Chondrocyte (in vitro differentiated cells): Measurements from ENCODE around the gene TNNI2. TPM values are rescaled to one million over a fixed set of nuclear protein-coding genes. Genes with fewer than 3 reads are reported as not detected.
"Not testable (repeated sequence)": the region's sequence is repeated elsewhere in the genome, so short reads cannot be mapped to it uniquely, and the experiment has no call there.

Source experiments
- DNase-seq: peaks from one replicate; pipeline ENCODE4 v3.0.0; 2021; ENCODE audit warnings: mixed read lengths, low spot score
- H3K27ac Mint-ChIP-seq: one replicate; pipeline ENCODE4 v1.8.0; 2021; ENCODE audit warnings: mild to moderate bottlenecking, moderate library complexity, mixed read lengths; ENCODE audit not compliant: unreplicated experiment
- H3K27me3 Mint-ChIP-seq: 2 replicates; pipeline ENCODE4 v1.8.0; 2021; ENCODE audit warnings: low read depth, mixed read lengths
- H3K36me3 Mint-ChIP-seq: 2 replicates; pipeline ENCODE4 v1.8.0; 2021; ENCODE audit warnings: low read depth, mixed read lengths
- H3K4me1 Mint-ChIP-seq: 2 replicates; pipeline ENCODE4 v1.8.0; 2021; ENCODE audit warnings: low read depth, mild to moderate bottlenecking, mixed read lengths
- H3K4me3 Mint-ChIP-seq: one replicate; pipeline ENCODE4 v1.8.0; 2021; ENCODE audit warnings: mild to moderate bottlenecking, moderate library complexity, mixed read lengths; ENCODE audit not compliant: unreplicated experiment
- H3K9me3 Mint-ChIP-seq: 2 replicates; pipeline ENCODE4 v1.8.0; 2021; ENCODE audit warnings: low read depth, mixed read lengths
- total RNA-seq: library from RNA; stranded (reverse); gene quantifications from 3 replicates; pipeline ENCODE4 v1.2.1, GENCODE V29; 2021
- TF ChIP-seq, protein P1 (sequence below): fragments of 200-600 bp; sonication (generic); IDR thresholded peaks from 2 replicates; pipeline ENCODE4 v1.5.0; 2021; ENCODE audit warnings: antibody characterized with exemption, mild to moderate bottlenecking, moderate library complexity

TNNI2 gene
- total RNA-seq, 1 donor from 2014 or later, result 1.3 TPM

DNA sequence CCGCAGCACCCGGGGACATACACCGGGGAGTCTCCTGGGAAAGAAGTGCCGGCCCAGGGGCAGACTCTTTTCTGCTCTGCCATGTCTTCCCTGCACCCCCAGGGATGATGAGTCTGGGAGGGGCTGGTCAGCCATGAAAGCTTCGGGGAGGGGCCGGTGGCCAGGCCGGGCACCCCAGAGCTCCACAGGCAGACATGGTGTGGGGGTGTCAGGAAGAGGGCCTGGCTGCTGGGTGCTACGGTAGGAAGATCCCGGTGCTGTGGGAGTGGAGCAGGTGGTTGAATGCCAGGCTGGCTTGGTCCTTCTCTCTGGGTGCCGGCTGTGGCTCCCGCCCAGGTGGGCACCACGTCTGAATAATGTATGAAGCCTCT lies 31.5 kb downstream of the TNNI2 start:
- Mint-ChIP-seq H3K4me3 (no peak overlapping the region), H3K27ac (no peak overlapping the region), H3K9me3 (no peaks in the 10 kb centered on the region), H3K36me3 (no peaks in the 10 kb centered on the region), H3K4me1 (peaks cover 42% of the 10 kb centered on the region), H3K27me3 (no peaks in the 10 kb centered on the region)
- no peak for DNase-seq
- TF ChIP-seq, protein P1, sequence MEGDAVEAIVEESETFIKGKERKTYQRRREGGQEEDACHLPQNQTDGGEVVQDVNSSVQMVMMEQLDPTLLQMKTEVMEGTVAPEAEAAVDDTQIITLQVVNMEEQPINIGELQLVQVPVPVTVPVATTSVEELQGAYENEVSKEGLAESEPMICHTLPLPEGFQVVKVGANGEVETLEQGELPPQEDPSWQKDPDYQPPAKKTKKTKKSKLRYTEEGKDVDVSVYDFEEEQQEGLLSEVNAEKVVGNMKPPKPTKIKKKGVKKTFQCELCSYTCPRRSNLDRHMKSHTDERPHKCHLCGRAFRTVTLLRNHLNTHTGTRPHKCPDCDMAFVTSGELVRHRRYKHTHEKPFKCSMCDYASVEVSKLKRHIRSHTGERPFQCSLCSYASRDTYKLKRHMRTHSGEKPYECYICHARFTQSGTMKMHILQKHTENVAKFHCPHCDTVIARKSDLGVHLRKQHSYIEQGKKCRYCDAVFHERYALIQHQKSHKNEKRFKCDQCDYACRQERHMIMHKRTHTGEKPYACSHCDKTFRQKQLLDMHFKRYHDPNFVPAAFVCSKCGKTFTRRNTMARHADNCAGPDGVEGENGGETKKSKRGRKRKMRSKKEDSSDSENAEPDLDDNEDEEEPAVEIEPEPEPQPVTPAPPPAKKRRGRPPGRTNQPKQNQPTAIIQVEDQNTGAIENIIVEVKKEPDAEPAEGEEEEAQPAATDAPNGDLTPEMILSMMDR, result no peak

DNA sequence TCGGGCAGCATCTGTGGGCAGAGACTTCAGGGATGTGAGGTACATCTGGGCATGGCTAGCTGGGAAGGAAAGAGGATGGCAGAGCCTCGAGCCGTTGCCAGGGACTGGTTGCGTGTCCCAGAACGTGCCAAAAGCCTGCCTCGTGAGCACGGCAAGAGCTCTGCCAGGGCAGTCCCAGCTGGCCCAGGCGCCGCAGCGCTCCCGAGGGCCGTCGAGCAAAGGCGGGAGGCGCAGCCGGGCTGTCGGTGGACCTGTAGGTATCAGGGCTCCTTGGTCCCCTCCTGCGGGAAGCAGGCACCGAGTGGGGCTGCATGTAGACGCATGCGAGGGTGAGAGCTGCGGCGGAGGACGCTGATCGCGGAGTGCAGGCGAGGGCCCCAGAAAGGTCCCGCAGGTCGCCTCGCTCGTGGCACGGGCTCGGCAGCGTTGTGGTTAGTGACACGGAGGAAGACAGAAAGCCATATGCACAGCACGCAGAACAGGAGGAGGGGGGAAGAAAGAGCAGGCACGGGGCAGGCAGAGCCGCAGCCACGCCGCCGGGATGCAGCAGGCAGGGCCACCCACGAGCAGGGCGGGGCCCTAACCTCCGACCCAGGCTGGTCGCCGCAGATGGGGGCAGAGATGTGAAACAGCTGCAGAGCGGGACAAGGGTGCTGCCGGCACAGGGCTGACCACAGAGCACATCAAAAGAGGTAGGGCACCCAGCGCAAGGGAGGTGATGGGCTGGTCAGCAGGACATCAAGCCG lies 32.1 kb downstream of the TNNI2 start:
- DNase-seq, result no peak
- Mint-ChIP-seq H3K27ac (no peak overlapping the region), H3K4me3 (no peak overlapping the region), H3K36me3 (no peaks in the 10 kb centered on the region), H3K9me3 (no peaks in the 10 kb centered on the region), H3K4me1 (peaks cover 41% of the 10 kb centered on the region), H3K27me3 (no peaks in the 10 kb centered on the region)
- TF ChIP-seq, protein P1, result no peak

DNA sequence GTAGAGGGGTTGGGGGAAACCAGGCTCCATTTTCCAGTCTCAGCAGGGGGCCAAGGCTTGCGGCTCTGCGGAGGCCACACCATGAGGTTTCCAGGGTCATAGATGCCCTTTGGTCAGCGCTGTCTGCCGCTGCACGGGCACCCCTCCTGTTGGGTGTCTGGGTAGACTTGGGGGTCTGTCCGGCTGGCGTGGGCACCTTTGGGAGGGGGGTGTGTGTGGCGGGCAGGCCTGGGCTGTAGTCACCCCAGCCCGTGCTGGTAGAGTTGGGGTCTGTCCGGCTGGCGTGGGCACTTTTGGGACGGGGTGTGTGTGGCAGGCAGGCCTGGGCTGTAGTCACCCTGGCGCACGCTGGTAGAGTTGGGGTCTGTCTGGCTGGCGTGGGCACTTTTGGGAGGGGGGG lies 32.8 kb downstream of the TNNI2 start:
- DNase-seq, result no peak
- Mint-ChIP-seq H3K27ac (no peak overlapping the region), H3K4me3 (no peak overlapping the region), H3K27me3 (no peaks in the 10 kb centered on the region), H3K9me3 (no peaks in the 10 kb centered on the region), H3K4me1 (peaks cover 48% of the 10 kb centered on the region), H3K36me3 (no peaks in the 10 kb centered on the region)
- TF ChIP-seq, protein P1, result no peak

DNA sequence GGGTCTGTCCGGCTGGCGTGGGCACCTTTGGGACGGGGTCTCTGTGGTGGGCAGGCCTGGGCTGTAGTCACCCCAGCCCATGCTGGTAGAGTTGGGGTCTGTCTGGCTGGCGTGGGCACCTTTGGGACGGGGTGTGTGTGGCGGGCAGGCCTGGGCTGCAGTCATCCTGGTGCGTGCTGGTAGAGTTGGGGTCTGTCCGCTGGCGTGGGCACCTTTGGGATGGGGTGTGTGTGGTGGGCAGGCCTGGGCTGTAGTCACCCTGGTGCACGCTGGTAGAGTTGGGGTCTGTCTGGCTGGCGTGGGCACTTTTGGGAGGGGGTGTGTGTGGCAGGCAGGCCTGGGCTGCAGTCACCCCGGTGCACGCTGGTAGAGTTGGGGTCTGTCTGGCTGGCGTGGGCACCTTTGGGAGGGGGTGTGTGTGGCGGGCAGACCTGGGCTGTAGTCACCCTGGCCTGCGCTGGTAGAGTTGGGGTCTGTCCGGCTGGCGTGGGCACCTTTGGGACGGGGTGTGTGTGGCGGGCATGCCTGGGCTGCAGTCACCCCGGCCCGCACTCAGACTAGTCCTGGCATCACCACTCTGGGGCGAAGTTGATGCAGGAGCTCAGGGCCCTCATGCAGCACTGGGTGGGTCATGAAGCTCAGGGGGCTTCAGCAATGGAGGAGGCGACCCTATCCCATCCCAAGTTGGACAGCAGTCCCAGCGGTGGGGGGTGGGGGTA lies 33.6 kb downstream of the TNNI2 start:
- no peak overlapping the region for H3K27ac Mint-ChIP-seq
- H3K4me1 Mint-ChIP-seq, result peaks cover 55% of the 10 kb centered on the region
- no peaks in the 10 kb centered on the region for H3K36me3 Mint-ChIP-seq
- H3K27me3 Mint-ChIP-seq, result no peaks in the 10 kb centered on the region
- TF ChIP-seq, protein P1, result no peak
- no peak overlapping the region for H3K4me3 Mint-ChIP-seq
- no peak for DNase-seq
- no peaks in the 10 kb centered on the region for H3K9me3 Mint-ChIP-seq

DNA sequence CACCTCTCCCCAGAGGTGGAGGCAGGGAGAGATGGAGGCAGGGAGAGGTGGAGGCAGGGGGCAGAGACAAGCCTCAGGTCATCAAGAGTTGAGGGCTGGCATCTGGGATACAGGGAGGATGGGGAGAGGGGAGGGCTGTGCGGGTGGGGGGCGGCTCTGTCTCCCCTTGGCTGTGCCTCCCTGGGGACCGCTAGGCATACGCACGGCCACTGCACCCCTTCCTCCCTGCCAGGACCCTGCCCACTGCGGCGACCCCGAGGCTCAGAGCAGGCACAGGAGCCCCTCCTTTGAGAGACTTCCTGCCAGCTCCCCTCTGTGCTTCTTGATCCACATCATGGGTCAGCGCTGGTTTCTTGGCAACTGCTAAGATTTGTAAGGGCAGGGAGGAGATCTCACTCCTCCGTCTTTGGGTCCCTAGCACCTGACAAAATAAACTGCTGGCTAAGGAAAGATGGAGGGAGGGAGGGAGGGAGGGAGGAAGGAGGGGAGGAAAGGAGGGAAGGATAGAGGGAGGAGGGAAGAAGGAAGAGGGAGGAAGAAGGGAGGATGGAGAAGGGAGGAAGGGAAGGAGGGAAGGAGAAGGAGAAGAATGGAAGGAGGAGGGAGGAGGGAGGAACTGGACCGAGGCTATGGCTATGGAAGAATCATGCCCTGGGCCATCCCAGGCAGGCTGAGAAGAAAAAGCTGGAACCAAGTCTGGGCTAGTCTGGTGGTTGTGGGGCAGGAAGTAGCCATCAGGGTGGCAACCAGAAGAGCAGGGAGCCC lies 34.4 kb downstream of the TNNI2 start:
- H3K27ac Mint-ChIP-seq, result no peak overlapping the region
- TF ChIP-seq, protein P1, result no peak
- no peak overlapping the region for H3K4me3 Mint-ChIP-seq
- H3K4me1 Mint-ChIP-seq, result peaks cover 55% of the 10 kb centered on the region
- no peaks in the 10 kb centered on the region for H3K9me3 Mint-ChIP-seq
- H3K27me3 Mint-ChIP-seq, result no peaks in the 10 kb centered on the region
- DNase-seq, result no peak
- no peaks in the 10 kb centered on the region for H3K36me3 Mint-ChIP-seq

DNA sequence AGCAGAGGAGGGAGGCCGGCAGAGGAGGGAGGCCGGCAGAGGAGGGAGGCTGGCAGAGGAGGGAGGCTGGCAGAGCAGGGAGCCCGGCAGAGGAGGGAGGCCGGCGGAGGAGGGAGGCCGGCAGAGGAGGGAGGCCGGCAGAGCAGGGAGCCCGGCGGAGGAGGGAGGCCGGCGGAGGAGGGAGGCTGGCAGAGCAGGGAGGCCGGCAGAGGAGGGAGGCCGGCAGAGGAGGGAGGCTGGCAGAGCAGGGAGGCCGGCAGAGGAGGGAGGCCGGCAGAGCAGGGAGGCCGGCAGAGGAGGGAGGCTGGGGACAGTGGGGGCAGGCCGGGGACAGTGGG lies 35.0 kb downstream of the TNNI2 start:
- not testable (repeated sequence) for H3K36me3 Mint-ChIP-seq, DNase-seq, H3K9me3 Mint-ChIP-seq, H3K27me3 Mint-ChIP-seq, H3K27ac Mint-ChIP-seq, H3K4me3 Mint-ChIP-seq
- peaks cover 54% of the 10 kb centered on the region for H3K4me1 Mint-ChIP-seq

DNA sequence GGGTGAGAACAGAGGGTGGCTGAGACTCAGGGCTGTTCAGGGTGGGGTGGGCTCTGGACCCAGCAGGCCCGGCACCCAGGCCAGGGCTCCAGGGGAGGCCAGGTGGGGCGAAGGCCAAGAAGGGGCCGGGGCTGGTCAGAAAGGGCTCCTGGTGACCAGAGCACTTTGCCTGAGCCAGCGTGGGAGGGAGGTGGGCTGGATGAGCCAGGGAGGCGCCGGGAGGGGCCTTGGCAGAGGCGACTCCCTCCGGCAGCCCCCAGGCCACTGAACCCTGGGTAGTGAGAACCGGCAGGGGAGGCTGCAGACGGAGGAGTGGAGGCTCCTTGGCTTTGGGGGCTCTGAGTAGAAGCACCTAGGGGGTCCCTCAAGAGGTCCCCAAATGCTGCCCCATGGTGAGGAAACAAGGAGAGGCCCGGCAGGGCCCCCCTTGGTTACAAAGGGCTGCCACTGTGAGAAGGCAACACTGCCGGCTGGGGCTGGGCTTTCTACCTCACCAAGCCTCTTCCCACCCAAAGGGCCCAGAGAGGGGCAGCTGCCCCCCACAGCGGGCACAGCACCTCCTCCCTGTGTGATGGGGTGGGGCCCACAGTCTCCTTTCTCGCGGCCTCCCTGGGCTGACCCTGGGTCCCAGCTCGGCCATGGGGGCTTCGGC lies 35.8 kb downstream of the TNNI2 start:
- peak; percentile 75 for DNase-seq
- H3K27me3 Mint-ChIP-seq, H3K4me3 Mint-ChIP-seq, H3K27ac Mint-ChIP-seq, H3K9me3 Mint-ChIP-seq, H3K36me3 Mint-ChIP-seq: not testable (repeated sequence)
- peaks cover 49% of the 10 kb centered on the region for H3K4me1 Mint-ChIP-seq
